H1 (cell line): ENCODE data around the gene BAX. TPM values are rescaled to one million over a fixed set of nuclear protein-coding genes. Genes with fewer than 3 reads are reported as not detected.

Experiments used
- CTCF ChIA-PET: fragments of 300-600 bp; sonication (Branson Sonifier 250); formaldehyde crosslinking; loops from one replicate; lab custom pipeline; 2021; ENCODE audit not compliant: partially characterized antibody; lab: Charles Lee
- POLR2A ChIA-PET: fragments of 300-600 bp; sonication (Branson Sonifier 250); formaldehyde crosslinking; loops from one replicate; lab custom pipeline; 2021; ENCODE audit warnings: inconsistent platforms; ENCODE audit not compliant: partially characterized antibody; lab: Charles Lee
- DNase-seq, 2 experiments: peaks; one replicate each; pipeline versions ENCODE4 v3.0.0 to v3.0.0-alpha.2; 2010 to 2022; ENCODE audit warnings: low spot score in 2 of 2, low read depth in 1 of 2, mixed read lengths in 1 of 2
- FAIRE-seq: peaks from 2 replicates; lab custom pipeline; 2011; peaks lifted over from hg19 to GRCh38; lab: Jason Lieb, UNC
- H2AFZ ChIP-seq: 2 replicates; pipeline ENCODE4 v1.8.1; 2012; ENCODE audit warnings: low read length, inconsistent platforms
- H2AK5ac ChIP-seq: 2 replicates; pipeline ENCODE4 v1.6.1; 2013; ENCODE audit warnings: low read depth, low read length
- H2BK120ac ChIP-seq: replicated peaks from 2 replicates; pipeline ENCODE3; 2013; ENCODE audit warnings: low read depth, low read length, inconsistent platforms
- H2BK12ac ChIP-seq: 2 replicates; pipeline ENCODE4 v1.6.1; 2013; ENCODE audit warnings: low read depth, low read length
- H2BK15ac ChIP-seq: 2 replicates; pipeline ENCODE4 v1.6.1; 2013; ENCODE audit warnings: low read length
- H2BK20ac ChIP-seq: 2 replicates; pipeline ENCODE4 v1.6.1; 2013; ENCODE audit warnings: low read length
- H2BK5ac ChIP-seq: 2 replicates; pipeline ENCODE4 v1.6.1; 2013; ENCODE audit warnings: low read depth, low read length
- H3K14ac ChIP-seq: 2 replicates; pipeline ENCODE4 v1.6.1; 2013; ENCODE audit warnings: inconsistent platforms; ENCODE audit not compliant: insufficient read length
- H3K18ac ChIP-seq: 2 replicates; pipeline ENCODE4 v1.6.1; 2013; ENCODE audit warnings: low read length; ENCODE audit errors: extremely low read depth
- H3K23ac ChIP-seq: 2 replicates; pipeline ENCODE4 v1.6.1; 2013; ENCODE audit warnings: inconsistent platforms; ENCODE audit not compliant: insufficient read length
- H3K23me2 ChIP-seq: 2 replicates; pipeline ENCODE4 v1.6.1; 2013; ENCODE audit warnings: low read depth, low read length
- H3K27ac ChIP-seq: 2 replicates; pipeline ENCODE4 v1.6.1; 2011; ENCODE audit warnings: low read depth, low read length, inconsistent platforms
- H3K27me3 ChIP-seq, 4 experiments: replicated peaks in 1 of 4; 1 replicate in 1 of 4; 2 replicates in 3 of 4; pipeline versions ENCODE4 v1.6.1 to v1.8.1; 2011 to 2013; ENCODE audit warnings: low read length in 3 of 4, mild to moderate bottlenecking in 3 of 4, inconsistent platforms in 2 of 4, mixed read lengths in 2 of 4, moderate library complexity in 1 of 4; ENCODE audit not compliant: control insufficient read depth in 3 of 4, insufficient read depth in 3 of 4; ENCODE audit errors: extremely low read depth in 1 of 4
- H3K36me3 ChIP-seq, 4 experiments: 2 replicates each; pipeline versions ENCODE4 v1.6.1 to v1.8.1; 2011 to 2013; ENCODE audit warnings: mild to moderate bottlenecking in 4 of 4, low read length in 3 of 4, moderate library complexity in 2 of 4, control low read depth in 1 of 4, inconsistent platforms in 1 of 4; ENCODE audit not compliant: insufficient read depth in 4 of 4, control insufficient read depth in 2 of 4
- H3K4ac ChIP-seq: replicated peaks from 2 replicates; pipeline ENCODE3; 2013; ENCODE audit warnings: low read length, low read depth, mixed read lengths, inconsistent platforms; ENCODE audit not compliant: insufficient read length
- H3K4me1 ChIP-seq, 4 experiments: replicated peaks in 1 of 4; 1 replicate in 1 of 4; 2 replicates in 3 of 4; pipeline versions ENCODE4 v1.6.1 to v1.8.1; 2011 to 2013; ENCODE audit warnings: low read length in 3 of 4, inconsistent platforms in 2 of 4, mixed read lengths in 1 of 4; ENCODE audit not compliant: insufficient read depth in 4 of 4, control insufficient read depth in 3 of 4
- H3K4me2 ChIP-seq, 2 experiments: 2 replicates each; pipeline versions ENCODE4 v1.6.1 to v1.8.1; 2011 to 2013; ENCODE audit warnings: low read depth in 2 of 2, low read length in 2 of 2, control low read depth in 1 of 2, inconsistent platforms in 1 of 2, mild to moderate bottlenecking in 1 of 2; ENCODE audit not compliant: insufficient read depth in 1 of 2
- H3K4me3 ChIP-seq, 4 experiments: fragments of 200-600, 300-600 bp in 1 of 4; sonication (generic), shearing (Covaris generic), sonication (Bioruptor Twin) in 1 of 4; 2 replicates each; pipeline versions ENCODE4 v1.5.1 to v1.8.1; 2011 to 2016; ENCODE audit warnings: low read length in 4 of 4, low read depth in 3 of 4, control low read depth in 2 of 4, inconsistent platforms in 2 of 4, mild to moderate bottlenecking in 2 of 4, mixed read lengths in 1 of 4, moderate library complexity in 1 of 4; ENCODE audit not compliant: insufficient read depth in 2 of 4; ENCODE audit errors: extremely low read depth in 1 of 4
- H3K56ac ChIP-seq: replicated peaks from 2 replicates; pipeline ENCODE3; 2013; ENCODE audit warnings: low read depth, mild to moderate bottlenecking, mixed read lengths, low read length, inconsistent platforms; ENCODE audit not compliant: insufficient read length
- H3K79me1 ChIP-seq: 2 replicates; pipeline ENCODE4 v1.6.1; 2013; ENCODE audit warnings: low read depth, low read length, control low read depth
- H3K79me2 ChIP-seq, 2 experiments: 2 replicates each; pipeline versions ENCODE4 v1.6.1 to v1.8.1; 2012 to 2013; ENCODE audit warnings: low read length in 2 of 2, mild to moderate bottlenecking in 2 of 2, inconsistent platforms in 1 of 2; ENCODE audit not compliant: insufficient read depth in 2 of 2, control insufficient read depth in 1 of 2
- H3K9ac ChIP-seq, 4 experiments: replicated peaks in 1 of 4; 1 replicate in 1 of 4; 2 replicates in 3 of 4; pipeline versions ENCODE4 v1.6.1 to v1.8.1; 2011 to 2013; ENCODE audit warnings: low read depth in 3 of 4, low read length in 3 of 4, control low read depth in 2 of 4, mild to moderate bottlenecking in 2 of 4, moderate library complexity in 2 of 4, inconsistent platforms in 1 of 4; ENCODE audit errors: extremely low read depth in 1 of 4
- H3K9me3 ChIP-seq, 2 experiments: 2 replicates each; pipeline versions ENCODE4 v1.6.1 to v1.8.1; 2012 to 2013; ENCODE audit warnings: mild to moderate bottlenecking in 2 of 2, moderate library complexity in 2 of 2, control low read depth in 1 of 2, inconsistent platforms in 1 of 2, low read depth in 1 of 2, low read length in 1 of 2, mixed read lengths in 1 of 2; ENCODE audit not compliant: insufficient read depth in 2 of 2
- H4K20me1 ChIP-seq, 2 experiments: replicated peaks in 1 of 2; 2 replicates each; pipeline versions ENCODE3 to v1.8.1; 2011 to 2013; ENCODE audit warnings: inconsistent platforms in 2 of 2, low read length in 2 of 2, mild to moderate bottlenecking in 1 of 2; ENCODE audit not compliant: insufficient read depth in 2 of 2, control insufficient read depth in 1 of 2
- H4K5ac ChIP-seq: 2 replicates; pipeline ENCODE4 v1.6.1; 2013; ENCODE audit warnings: low read length, low read depth, mixed read lengths, inconsistent platforms; ENCODE audit not compliant: insufficient read length
- H4K8ac ChIP-seq: 2 replicates; pipeline ENCODE4 v1.8.0; 2013; ENCODE audit warnings: mild to moderate bottlenecking, moderate library complexity, low read length, inconsistent platforms; ENCODE audit not compliant: insufficient read depth; ENCODE audit errors: extremely low read depth
- H4K91ac ChIP-seq: replicated peaks from 2 replicates; pipeline ENCODE3; 2013; ENCODE audit warnings: low read length, mixed read lengths, inconsistent platforms; ENCODE audit not compliant: insufficient read length
- BCL11A ChIP-seq, 2 experiments: IDR thresholded peaks; one replicate each; pipeline ENCODE4 v1.6.1; 2011; ENCODE audit warnings: low read depth in 2 of 2, low read length in 2 of 2, mild to moderate bottlenecking in 2 of 2
- FOSL1 ChIP-seq: IDR thresholded peaks from 2 replicates; pipeline ENCODE4 v1.6.1; 2011; ENCODE audit warnings: mild to moderate bottlenecking, low read depth, low read length, moderate library complexity; ENCODE audit not compliant: insufficient read depth
- KDM5A ChIP-seq: fragments of 200-600 bp; IDR thresholded peaks from 2 replicates; pipeline ENCODE4 v1.7.1; 2012; ENCODE audit warnings: mild to moderate bottlenecking, low read length, inconsistent platforms, mixed read lengths
- POLR2A ChIP-seq, 2 experiments: IDR thresholded peaks; 1 replicate in 1 of 2; 2 replicates in 1 of 2; pipeline ENCODE4 v1.6.1; 2011; ENCODE audit warnings: low read depth in 2 of 2, low read length in 2 of 2, mild to moderate bottlenecking in 2 of 2; ENCODE audit errors: control extremely low read depth in 1 of 2
- POLR2AphosphoS5 ChIP-seq: IDR thresholded peaks from 2 replicates; pipeline ENCODE4 v1.6.1; 2011; ENCODE audit warnings: low read depth, low read length
- RNF2 ChIP-seq: fragments of 200-900, 300-1000 bp; sonication (generic); IDR thresholded peaks from 2 replicates; pipeline ENCODE4 v1.7.1; 2016; ENCODE audit warnings: borderline replicate concordance, low read depth, mild to moderate bottlenecking, antibody characterized with exemption, low read length; ENCODE audit not compliant: poor library complexity, severe bottlenecking; ENCODE audit errors: missing control alignments
- TEAD4 ChIP-seq: IDR thresholded peaks from 2 replicates; pipeline ENCODE4 v1.6.1; 2012; ENCODE audit warnings: low read depth, low read length, inconsistent platforms, mixed read lengths
- WGBS, 2 experiments: shearing (Covaris generic) in 1 of 2; methylation state at CpG; one replicate each; pipeline versions ENCODE4 v1.1.6 to v1.1.7; 2013 to 2015; ENCODE audit warnings: low lambda C conversion rate in 2 of 2, mixed read lengths in 2 of 2, inconsistent platforms in 1 of 2, low coverage in 1 of 2, missing lambda C conversion rate in 1 of 2; ENCODE audit not compliant: insufficient replicate concordance in 2 of 2, insufficient coverage in 1 of 2, insufficient read length in 1 of 2; ENCODE audit errors: extremely low coverage in 1 of 2, missing lambda C conversion rate in 1 of 2; 5-methylcytosine and 5-hydroxymethylcytosine counted together
- polyA plus RNA-seq, 7 experiments: library from polyadenylated mRNA; depleted of rRNA in 3 of 7; stranded (reverse) in 5 of 7; unstranded in 2 of 7; fragments of >200 nt in 5 of 7; fragments of 200-250 nt in 2 of 7; gene quantifications; 1 replicate in 5 of 7; 2 replicates in 1 of 7; 4 replicates in 1 of 7; pipeline versions ENCODE4 v1.2.1 to v1.2.3, GENCODE V29; 2011 to 2013; ENCODE audit warnings: missing spikeins in 2 of 7, mixed read lengths in 2 of 7
- total RNA-seq: library from RNA; stranded (reverse); fragmentation: NEBNext Ultra II Directional; extraction: Animal tissue kit (Norgen Biotek cat#: 25700); gene quantifications from 2 replicates; pipeline ENCODE4 v1.2.1, GENCODE V29; 2021
- TF ChIP-seq, protein P1 (sequence below): IDR thresholded peaks from 2 replicates; pipeline ENCODE4 v1.6.1; 2012; ENCODE audit warnings: inconsistent platforms
- TF ChIP-seq, protein P2 (sequence below): IDR thresholded peaks from 2 replicates; pipeline ENCODE4 v1.6.1; 2012; ENCODE audit warnings: low read length, inconsistent platforms

BAX gene
- total and polyA plus RNA-seq, 2 of the 8 experiments (the other 6 are each of a cell fraction or from before 2014, with no cell fraction given) = 257 to 346 TPM

GRCh38 chr19:48962029-48962848, 7.6 kb downstream of the BAX start:
- H3K27ac ChIP-seq = peak overlapping the region; percentile 44; the same call in 1 of the 2 replicates
- no peak overlapping the region for H2BK15ac ChIP-seq
- WGBS, 2 experiments = 79% methylated on average over 21 of the region's 22 CpGs; no CpG with 5 or more reads in 1 of the 2 experiments
- H3K18ac ChIP-seq = peak overlapping the region; percentile 48
- 0 out of 7 replicates have a peak overlapping the region, but pooled peaks of 1 of the 4 experiments have one; percentile 15 for H3K9ac ChIP-seq
- H3K9me3 ChIP-seq = no peaks in the 10 kb centered on the region
- ChIA-PET CTCF (interaction anchor here (0.7 to 1.9 kb wide), 6 partner anchors 8 to 174 kb away, joined by 3 to 10 read pairs (median 6); no protein-coding TSS in a partner anchor), POLR2A (interaction anchor here (0.6 to 2.1 kb wide), 16 partner anchors 8 to 178 kb away, joined by 3 to 19 read pairs (median 4); partner anchors contain the start of gene RUVBL2)
- no peak for FAIRE-seq
- H2BK12ac ChIP-seq = 0 out of 2 replicates have a peak overlapping the region, but pooled peaks have one; percentile 39
- peaks cover 0 to 13% of the 10 kb centered on the region in 2 experiments; a peak in 2 of 4 replicates for H3K79me2 ChIP-seq
- no peak overlapping the region for H3K23ac ChIP-seq
- DNase-seq = peak in 1 of 2 experiments; percentile 62
- H3K4ac ChIP-seq = no peak overlapping the region
- H3K27me3 ChIP-seq = no peaks in the 10 kb centered on the region
- no peak overlapping the region; a peak in 2 of 4 replicates for H3K4me2 ChIP-seq
- no peak overlapping the region for H3K4me3 ChIP-seq
- peaks cover 17% of the 10 kb centered on the region; the same call in 1 of the 2 replicates for H3K23me2 ChIP-seq
- H4K20me1 ChIP-seq = peaks cover 3 to 15% of the 10 kb centered on the region in 2 experiments
- H2AK5ac ChIP-seq = no peak overlapping the region
- peaks cover 4 to 17% (median 12%) of the 10 kb centered on the region in 4 experiments for H3K4me1 ChIP-seq
- peaks cover 0 to 26% (median 14%) of the 10 kb centered on the region in 4 experiments; a peak in 5 of 8 replicates for H3K36me3 ChIP-seq
- no peak overlapping the region for H3K14ac ChIP-seq
- H2BK5ac ChIP-seq = peak overlapping the region; percentile 75
- H4K8ac ChIP-seq = peak overlapping the region; percentile 64
- no peak overlapping the region for H4K91ac ChIP-seq
- no peak overlapping the region for H2BK20ac ChIP-seq
- H2AFZ ChIP-seq = no peak overlapping the region
- no peak overlapping the region for H4K5ac ChIP-seq
- H3K56ac ChIP-seq = no peak overlapping the region
- no peak overlapping the region for H2BK120ac ChIP-seq
- H3K79me1 ChIP-seq = peaks cover 5% of the 10 kb centered on the region
- TF ChIP-seq, protein P1, sequence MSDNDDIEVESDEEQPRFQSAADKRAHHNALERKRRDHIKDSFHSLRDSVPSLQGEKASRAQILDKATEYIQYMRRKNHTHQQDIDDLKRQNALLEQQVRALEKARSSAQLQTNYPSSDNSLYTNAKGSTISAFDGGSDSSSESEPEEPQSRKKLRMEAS = no peak
- TF ChIP-seq KDM5A (no peak), FOSL1 (no peak), RNF2 (no peak), BCL11A (IDR thresholded peaks at IDR 0.05; ENCODE audit: low read depth in 2 of 2, low read length in 2 of 2) (no peak), TEAD4 (no peak), POLR2A (IDR thresholded peaks at IDR 0.05; ENCODE audit: control extremely low read depth in 1 of 2, low read depth in 2 of 2, low read length in 2 of 2) (peak; percentile 34 to 91), POLR2AphosphoS5 (peak; percentile 72)
- TF ChIP-seq, protein P2, sequence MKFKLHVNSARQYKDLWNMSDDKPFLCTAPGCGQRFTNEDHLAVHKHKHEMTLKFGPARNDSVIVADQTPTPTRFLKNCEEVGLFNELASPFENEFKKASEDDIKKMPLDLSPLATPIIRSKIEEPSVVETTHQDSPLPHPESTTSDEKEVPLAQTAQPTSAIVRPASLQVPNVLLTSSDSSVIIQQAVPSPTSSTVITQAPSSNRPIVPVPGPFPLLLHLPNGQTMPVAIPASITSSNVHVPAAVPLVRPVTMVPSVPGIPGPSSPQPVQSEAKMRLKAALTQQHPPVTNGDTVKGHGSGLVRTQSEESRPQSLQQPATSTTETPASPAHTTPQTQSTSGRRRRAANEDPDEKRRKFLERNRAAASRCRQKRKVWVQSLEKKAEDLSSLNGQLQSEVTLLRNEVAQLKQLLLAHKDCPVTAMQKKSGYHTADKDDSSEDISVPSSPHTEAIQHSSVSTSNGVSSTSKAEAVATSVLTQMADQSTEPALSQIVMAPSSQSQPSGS = peak; percentile 67; the same call in 1 of the 2 replicates
